ENCODE measurements around the gene CRYAA.

The CRYAA gene

GRCh38 chr21:43195121-43196021 lies 26.6 kb downstream of the CRYAA start:
- DNase-seq (ENCODE audit: low read depth), result peak; percentile 7
- H3K4me3 ChIP-seq (ENCODE audit: low read depth, low read length), result no peak overlapping the region

DNA sequence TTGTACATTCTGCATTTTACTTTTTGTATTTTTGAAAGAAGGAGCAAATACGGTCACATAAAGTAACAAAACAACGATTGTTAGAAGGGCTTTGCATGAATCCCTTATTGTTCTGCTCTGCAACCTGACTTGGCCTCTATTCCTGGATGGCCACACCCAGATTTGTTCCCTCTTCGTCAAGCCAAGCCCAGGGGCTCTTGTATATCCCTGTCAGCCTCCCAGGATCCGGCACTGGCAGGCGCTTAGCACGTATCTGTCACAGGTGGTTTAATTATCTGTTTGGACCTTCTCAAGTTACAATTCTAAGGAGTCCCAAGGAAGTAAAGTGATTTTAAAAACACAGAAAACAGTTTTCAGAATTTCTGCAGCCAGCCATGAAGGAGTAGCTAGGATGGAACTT lies 28.0 kb downstream of the CRYAA start:
- peak; percentile 9 for DNase-seq (ENCODE audit: low read depth)
- no peak overlapping the region for H3K4me3 ChIP-seq (ENCODE audit: low read depth, low read length)

DNA sequence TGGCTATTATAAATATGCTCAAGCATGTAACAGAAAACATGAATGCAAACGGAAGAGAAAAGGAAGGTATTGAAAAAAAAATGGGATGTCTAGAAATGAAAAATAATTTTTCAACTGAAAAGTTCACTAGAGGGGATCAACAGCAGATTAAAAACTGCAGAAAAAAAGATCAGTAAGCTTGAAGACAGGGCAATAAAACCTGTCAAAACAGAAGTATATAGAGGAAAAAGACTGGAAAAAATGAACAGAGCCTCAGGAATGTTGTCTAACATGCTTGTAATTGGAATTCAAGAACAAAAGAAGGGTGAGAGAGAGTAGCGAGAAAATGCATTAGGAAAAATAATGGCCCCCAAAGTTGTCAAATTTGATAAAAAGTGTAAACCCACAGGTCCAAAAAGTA lies 29.6 kb downstream of the CRYAA start:
- no peak overlapping the region for H3K4me3 ChIP-seq (ENCODE audit: low read depth, low read length)
- no peak for DNase-seq (ENCODE audit: low read depth)

DNA sequence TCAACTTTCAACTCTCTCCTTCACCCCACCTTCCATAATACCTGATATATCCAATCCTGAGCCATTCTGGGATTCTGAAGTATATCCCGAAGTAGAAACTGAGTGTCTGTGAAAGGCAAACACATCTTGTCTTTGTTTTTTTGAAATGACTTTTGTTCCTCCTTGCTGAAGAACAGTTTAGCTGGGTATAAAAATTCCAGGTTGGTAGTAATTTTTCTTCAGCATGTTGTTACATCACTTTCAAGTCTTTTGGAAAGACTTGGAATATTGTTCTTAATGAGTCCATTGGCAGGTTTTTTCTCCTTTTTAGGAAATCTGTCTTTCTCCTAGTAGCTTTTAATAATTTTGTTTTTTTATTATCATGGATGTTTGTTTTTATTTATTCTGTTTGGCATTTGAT lies 32.7 kb downstream of the CRYAA start:
- H3K4me3 ChIP-seq (ENCODE audit: low read depth, low read length), result no peak overlapping the region
- DNase-seq (ENCODE audit: low read depth), result no peak

- no peak for DNase-seq (ENCODE audit: low read depth)
Observed at GRCh38 chr21:43203591-43203990, 34.8 kb downstream of the CRYAA start.

GRCh38 chr21:43204638-43205037 lies 35.8 kb downstream of the CRYAA start:
- no peak for DNase-seq (ENCODE audit: low read depth)
- H3K4me3 ChIP-seq (ENCODE audit: low read depth, low read length), result no peak overlapping the region

More at GRCh38 chr21:43203591-43203990, 34.8 kb downstream of the CRYAA start:
- no peak overlapping the region for H3K4me3 ChIP-seq (ENCODE audit: low read depth, low read length)

DNA sequence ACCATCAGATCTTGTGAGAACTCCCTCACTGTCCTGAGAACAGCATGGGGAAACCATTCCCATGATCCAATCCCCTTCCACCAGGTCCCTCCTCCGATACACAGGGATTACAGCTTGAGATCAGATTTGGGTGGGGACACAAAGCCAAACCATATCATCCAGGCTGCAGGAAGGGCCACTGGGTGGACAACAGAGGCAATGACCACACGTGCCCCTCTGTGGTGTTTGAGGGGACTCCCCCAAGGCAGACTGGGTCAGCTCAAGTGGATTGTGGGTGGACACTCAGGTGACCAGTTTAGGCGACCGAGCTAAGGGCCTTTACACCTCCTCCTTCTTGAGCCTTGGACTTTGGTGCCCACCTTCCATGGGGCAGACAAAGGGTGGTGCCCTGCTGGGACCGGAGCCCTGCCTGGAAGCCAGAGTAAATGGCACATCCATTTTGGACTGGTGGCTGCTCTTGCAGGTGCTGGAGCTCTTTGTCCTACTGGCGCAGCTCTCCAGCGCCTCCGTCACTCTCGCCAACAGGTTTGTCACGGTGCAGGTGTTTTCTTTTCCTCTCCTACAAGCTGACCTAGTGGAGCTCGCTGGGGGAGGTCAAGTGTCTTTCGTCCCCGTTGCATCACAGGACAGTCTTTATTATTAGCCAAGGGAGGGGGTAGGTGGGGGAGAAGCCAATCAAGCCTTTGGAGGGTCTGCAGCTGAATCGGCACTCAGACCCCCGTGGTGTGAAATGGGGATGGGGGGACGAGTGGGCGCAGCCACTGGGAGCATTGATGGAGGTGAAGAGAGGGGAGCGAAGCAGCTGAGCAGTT lies 37.6 kb downstream of the CRYAA start:
- DNase-seq (ENCODE audit: low read depth), result no peak

DNA sequence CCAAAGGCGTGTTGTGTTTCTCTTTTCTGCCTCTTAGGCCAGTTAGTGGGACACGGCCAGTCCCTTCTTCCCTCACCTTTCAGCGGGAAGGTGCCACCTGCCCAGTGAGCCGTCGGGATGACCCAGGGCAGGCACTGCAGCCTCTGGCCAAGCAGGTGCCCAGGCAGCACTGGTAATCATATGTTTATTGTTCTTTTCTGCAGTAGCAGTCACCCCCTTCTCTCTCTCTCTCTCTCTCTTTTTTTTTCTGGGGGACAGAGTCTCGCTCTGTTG lies 38.2 kb downstream of the CRYAA start:
- DNase-seq (ENCODE audit: low read depth), result no peak
- H3K4me3 ChIP-seq (ENCODE audit: low read depth, low read length), result no peak overlapping the region

More for the DNA sequence above, 37.6 kb downstream of the CRYAA start:
- H3K4me3 ChIP-seq (ENCODE audit: low read depth, low read length), result no peak overlapping the region

DNA sequence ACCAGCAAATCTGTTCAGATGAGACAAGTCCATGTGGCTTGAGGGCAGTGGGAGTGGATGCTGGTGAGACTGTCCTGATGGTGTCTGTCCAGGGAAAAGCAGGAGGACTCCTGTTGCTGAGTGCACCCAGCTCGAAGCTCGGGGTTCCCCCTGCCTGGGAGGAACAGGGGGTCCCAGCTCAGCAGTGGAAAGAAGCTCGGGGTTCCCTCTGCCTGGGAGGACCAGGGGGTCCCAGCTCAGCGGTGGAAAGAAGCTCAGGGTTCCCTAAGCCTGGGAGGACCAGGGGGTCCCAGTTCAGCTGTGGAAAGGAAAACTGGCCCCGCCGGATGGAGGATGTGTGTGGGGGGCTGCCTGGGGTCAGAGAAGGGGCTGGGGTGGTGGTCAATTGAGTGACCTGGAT lies 39.1 kb downstream of the CRYAA start:
- no peak for DNase-seq (ENCODE audit: low read depth)
- H3K4me3 ChIP-seq (ENCODE audit: low read depth, low read length), result no peak overlapping the region

GRCh38 chr21:43208561-43209332 lies 39.9 kb downstream of the CRYAA start:
- no peak for DNase-seq (ENCODE audit: low read depth)
- no peak overlapping the region for H3K4me3 ChIP-seq (ENCODE audit: low read depth, low read length)

DNA sequence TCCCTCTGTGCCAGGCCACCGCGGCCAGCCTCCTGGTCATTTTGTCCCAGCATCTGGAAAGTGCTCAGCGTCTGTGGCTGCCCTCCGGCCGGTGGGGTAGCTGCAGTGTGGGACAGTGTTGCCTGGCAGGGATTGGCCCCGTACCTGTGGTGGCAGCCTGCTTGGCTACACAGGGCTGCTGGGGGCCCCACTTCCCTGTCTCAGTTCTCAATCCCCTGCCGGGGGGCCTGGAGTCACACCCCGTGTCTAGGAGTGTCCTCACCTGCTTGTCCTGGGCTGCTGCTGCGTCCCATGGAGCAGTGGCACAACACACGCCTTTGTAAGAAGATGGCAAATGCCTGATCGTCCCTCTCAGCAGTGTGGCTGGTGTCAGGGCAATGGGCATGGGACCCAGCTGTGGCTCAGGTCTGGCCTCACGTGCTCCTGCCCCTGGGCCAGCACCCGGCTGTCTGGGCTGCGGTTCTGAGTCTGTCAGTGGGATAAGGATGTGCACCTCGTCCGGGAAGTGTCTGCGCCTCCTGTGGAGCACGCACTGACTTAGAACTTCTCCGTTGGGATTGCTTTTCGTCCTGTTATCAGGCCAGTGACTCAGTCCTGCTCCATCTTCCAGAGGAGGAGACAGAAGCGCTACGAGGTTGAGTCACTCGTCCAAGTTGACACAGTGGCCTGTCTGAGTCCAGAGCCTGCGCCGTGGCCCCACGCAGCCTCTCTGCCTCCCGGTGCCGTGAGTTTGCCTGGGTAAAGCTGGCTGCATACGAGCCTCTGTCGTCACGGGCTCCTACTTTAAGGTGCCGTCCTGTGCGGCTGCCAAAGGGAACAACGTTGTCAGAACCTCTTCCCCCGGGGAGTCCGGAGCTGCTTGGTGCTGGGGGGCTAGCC lies 41.0 kb downstream of the CRYAA start:
- DNase-seq (ENCODE audit: low read depth), result peak; percentile 6
- no peak overlapping the region for H3K4me3 ChIP-seq (ENCODE audit: low read depth, low read length)

- no peak for DNase-seq (ENCODE audit: low read depth)
Observed at GRCh38 chr21:43210454-43211071, 41.8 kb downstream of the CRYAA start.

GRCh38 chr21:43211072-43211759 lies 42.4 kb downstream of the CRYAA start:
- no peak overlapping the region for H3K4me3 ChIP-seq (ENCODE audit: low read depth, low read length)
- no peak for DNase-seq (ENCODE audit: low read depth)

More at GRCh38 chr21:43210454-43211071, 41.8 kb downstream of the CRYAA start:
- H3K4me3 ChIP-seq (ENCODE audit: low read depth, low read length), result no peak overlapping the region

- H3K4me3 ChIP-seq (ENCODE audit: low read depth, low read length), result no peak overlapping the region
- no peak for DNase-seq (ENCODE audit: low read depth)
Observed at GRCh38 chr21:43211760-43212115, 42.9 kb downstream of the CRYAA start.
